Activated T-cell treated with anti-CD3 and anti-CD28 coated beads for 48 hours (primary cell): ENCODE results near the gene SPRR2D.
"Not testable (repeated sequence)": the region's sequence is repeated elsewhere in the genome, so short reads cannot be mapped to it uniquely, and the experiment has no call there.

Source experiments
- DNase-seq: peaks from one replicate; pipeline ENCODE4 v3.0.0-alpha.2; 2020; ENCODE audit warnings: low read depth

The SPRR2D gene

DNA sequence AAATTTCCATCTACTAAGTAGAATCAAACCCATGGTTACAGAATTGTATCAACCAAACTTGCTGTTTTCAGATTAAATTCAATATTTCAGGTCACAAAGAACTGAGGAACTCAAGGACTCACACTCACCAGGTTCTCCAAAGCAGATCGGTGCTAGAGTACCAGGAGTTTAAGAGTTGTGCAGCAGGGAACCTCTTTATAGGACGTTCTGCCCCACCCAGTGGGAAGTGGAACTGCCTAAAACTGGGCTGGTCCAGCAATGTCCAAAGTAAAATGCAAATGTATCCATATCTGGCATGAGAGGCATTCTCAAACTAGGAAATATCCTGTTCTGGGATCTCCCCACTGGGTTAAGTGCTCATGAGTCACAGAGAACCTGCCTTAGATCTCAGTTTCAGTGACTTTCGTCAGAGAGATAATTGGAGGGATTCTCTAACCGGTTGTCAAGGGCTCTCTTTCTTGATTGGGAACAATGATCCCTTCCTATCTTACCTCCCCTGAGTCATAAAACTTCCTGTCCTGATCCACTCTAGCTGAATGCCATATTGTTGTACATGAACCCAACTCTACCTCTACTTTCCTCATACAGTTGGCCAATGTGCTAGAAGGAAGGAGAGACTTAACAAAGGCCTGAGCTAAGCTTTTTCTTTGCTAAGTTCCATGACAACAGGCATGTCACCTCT, at the start of gene SPRR2D:
Gene SPRR2D (minus strand): TSS at position 171 of the 682 bp plus-strand sequence. CDS start 774 bp downstream, outside the sequence.
- DNase-seq, result no peak

GRCh38 chr1:153087652-153088051, 46.7 kb upstream of the SPRR2D start:
- no peak for DNase-seq

DNA sequence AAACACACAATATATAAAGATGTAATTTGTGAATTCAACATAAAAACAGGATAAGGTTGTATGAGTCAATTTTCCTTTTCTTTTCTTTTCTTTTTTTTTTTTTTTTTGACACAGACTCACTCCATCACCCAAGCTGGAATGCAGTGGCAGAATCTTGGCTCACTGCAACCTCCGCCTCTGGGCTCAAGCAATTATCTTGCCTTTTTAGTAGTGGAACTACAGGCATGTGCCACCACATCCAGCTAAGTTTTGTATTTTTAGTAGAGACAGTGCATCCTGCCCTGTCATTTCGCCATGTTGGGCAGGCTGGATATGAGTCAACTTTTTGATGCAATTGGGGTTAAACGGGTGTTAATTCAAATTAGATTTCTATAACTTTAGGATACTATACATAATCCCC, 40.8 kb upstream of the SPRR2D start:
- DNase-seq, result no peak

DNA sequence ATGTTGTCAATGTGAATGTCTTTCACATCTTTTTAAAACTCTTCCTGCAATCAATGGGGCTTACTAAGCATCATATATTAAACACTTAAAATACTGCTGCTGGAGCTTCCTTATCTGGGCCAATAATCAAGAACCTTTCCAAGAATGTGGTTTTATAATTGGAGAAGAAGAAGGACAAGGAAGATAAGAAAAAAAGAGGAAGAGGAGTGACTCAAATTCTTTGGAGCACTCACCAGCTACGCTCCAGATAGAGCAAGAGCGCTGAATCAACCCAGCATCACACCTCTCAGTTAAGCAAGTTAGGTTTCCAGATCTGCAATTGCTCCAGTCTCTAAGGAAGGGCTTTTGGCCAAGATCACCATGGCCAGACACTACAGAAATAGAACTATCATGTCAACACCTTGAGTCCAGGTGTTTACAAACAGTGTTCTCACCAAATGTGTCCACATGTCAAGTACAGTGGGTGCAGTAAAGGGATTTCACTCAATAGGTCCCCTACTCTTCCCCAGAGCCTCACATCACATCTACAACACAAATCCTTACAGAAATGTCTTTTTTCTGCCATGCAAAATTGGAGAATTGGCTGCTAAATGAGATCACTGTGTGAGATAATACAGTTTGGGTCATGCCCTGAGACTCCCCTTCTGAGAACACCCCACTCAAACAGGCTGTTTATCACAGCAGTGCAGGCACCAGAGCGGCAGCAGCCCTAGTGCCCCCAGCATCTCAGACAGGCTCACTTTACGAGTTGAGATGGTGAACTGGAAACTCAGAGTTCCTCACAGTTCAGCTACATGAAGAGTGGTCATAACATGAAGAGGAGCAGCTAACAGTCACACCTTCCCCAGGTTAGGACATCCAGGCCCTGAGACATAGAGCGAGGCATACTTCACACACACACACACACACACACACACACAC, 32.1 kb upstream of the SPRR2D start:
- no peak for DNase-seq

- DNase-seq, result no peak
Measured at GRCh38 chr1:153071511-153071910, 30.6 kb upstream of the SPRR2D start, which contains the start of gene SPRR2B. TSS of gene SPRR2B (minus strand) at chr1:153071611. CDS start at chr1:153070839, 772 bp downstream.

DNA sequence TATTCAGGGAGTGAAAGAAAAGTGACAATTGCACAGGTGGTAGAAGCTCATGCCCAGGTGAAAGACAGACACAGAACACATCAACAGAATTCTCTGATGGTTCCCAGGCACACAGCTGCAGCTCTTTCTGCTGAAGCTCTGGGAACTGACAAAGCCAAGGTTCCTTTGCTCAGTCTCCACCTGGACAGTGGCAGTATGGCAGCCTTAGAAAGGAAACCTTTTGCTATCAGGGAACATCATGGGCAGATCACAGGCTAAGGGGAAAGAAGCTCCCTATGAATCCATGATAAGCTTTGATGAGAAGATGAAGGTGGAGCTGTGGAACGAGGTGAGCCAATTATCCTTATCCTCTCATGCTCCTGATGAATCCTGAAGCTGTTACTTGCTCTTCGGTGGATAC, 29.3 kb upstream of the SPRR2D start:
- DNase-seq, result no peak

- DNase-seq, result no peak
Measured at GRCh38 chr1:153058826-153059784, 18.2 kb upstream of the SPRR2D start.

DNA sequence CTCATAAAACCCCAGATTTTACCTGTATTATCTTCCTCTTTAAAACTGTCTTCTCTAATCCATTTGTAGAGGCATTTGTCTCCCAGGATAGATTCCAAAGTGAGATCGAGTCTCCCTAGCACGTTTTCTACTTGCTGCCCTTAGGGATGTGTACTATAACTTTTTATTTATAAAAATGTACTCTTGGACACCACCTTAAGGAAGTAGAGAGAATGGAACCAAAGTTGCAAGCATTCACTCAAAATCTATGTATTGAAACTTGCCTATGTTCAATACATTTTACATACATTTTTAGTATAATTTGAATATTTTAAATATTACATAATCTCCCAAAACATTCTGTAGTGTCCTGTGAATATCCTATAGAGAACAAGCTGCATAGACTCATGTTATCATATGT, 17.2 kb upstream of the SPRR2D start:
- DNase-seq, result no peak

DNA sequence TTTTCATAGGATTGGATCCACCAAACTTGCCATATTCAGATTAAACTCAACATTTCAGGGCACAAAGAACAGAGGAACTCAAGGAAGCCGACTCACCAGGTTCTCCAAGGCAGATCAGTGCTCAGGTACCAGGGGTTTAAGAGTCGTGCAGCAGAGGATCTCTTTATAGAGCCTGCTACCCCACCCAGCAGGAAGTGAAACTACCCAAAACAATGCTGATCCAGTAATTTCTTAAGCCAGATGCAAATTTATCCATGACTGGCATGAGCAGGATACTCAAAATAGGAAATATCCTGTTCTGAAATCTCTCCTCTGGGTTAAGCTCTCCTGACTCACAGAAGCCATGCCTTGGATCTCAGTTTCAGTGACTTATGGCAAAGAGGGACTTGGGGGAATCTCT, 16.5 kb upstream of the SPRR2D start, which contains the start of gene SPRR2A:
Gene SPRR2A (minus strand): TSS at position 138 of the 400 bp plus-strand sequence. CDS start 777 bp downstream, outside the sequence.
- DNase-seq, result no peak

- DNase-seq, result not testable (repeated sequence)
Measured at GRCh38 chr1:153056111-153056510, 15.2 kb upstream of the SPRR2D start.

- no peak for DNase-seq
Measured at GRCh38 chr1:153049211-153049610, 8.3 kb upstream of the SPRR2D start.

DNA sequence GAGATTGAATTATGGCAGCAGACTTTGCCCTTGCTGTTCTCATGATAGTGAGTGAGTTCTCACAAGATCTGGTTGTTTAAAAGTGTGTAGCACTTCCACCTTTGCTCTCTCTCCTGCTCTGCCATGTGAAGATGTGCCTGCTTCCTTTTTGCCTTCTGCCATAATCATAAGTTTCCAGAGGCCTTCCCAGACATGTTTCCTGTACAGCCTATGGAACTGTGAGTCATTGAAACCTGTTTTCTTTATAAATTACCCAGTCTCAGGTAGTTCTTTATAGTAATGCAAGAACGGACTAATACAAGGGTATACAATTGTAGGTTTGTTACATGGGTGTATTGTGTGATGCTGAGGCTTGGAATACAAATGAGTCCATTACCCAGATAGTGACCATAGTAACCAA, 5.7 kb downstream of the SPRR2D start:
- no peak for DNase-seq

- no peak for DNase-seq
Measured at GRCh38 chr1:153032677-153033308, 8.1 kb downstream of the SPRR2D start.

DNA sequence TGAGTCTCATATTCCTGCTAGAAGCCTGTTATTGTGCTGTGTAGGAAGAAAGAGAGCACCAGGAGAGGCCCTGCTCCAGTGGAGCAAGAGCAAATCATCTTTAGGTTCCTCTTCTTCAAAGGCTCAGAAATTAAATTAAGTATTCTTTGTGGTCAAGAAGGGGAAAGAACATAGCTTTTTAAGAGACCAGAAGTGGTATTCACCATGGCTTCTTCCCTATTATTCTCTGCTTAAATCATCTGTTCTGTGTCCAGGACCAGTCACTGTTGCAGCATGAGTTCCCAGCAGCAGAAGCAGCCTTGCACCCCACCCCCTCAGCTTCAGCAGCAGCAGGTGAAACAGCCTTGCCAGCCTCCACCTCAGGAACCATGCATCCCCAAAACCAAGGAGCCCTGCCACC, 8.8 kb downstream of the SPRR2D start:
- DNase-seq, result no peak

DNA sequence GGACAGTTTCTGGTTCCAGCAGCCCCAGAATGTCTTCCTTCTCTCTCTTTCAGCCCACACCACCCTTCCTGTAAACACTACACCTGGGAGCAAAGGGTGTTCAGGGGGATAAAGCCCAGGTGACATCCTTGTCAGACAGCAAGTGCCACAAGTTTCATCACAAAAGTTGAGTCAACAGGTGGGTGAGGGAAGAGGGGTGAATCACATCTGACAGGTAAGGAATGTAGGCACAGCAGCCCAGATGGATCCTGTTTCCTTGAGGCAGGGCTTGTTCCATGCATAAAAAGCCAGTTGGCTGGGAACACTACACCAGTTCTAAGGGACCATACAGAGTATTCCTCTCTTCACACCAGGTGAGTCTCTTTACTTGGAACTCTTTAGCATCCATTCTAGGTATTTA, 10.0 kb downstream of the SPRR2D start, which contains the start of gene SPRR1B:
Gene SPRR1B (plus strand): TSS at position 309 of the 400 bp plus-strand sequence. CDS start 1,143 bp downstream, outside the sequence.
- no peak for DNase-seq

DNA sequence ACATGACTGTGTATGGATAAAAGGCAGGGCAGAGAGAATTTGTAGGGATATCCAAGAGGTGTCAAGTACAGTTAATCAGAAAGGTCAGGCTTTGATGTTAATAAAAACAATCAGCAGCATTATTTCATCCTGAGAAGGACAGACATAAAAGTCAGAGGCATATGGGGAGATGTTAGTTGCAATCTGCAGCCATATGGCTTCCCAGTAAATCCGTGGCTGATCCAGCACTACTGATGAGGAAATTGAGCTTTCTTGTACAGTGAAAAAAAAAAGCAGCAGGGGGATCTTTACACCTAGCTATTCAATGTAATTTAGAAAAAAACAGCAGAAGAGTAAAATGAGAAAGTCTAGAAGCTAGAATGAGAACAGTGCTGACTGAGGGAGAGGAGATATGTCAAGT, 12.2 kb downstream of the SPRR2D start:
- DNase-seq, result no peak

DNA sequence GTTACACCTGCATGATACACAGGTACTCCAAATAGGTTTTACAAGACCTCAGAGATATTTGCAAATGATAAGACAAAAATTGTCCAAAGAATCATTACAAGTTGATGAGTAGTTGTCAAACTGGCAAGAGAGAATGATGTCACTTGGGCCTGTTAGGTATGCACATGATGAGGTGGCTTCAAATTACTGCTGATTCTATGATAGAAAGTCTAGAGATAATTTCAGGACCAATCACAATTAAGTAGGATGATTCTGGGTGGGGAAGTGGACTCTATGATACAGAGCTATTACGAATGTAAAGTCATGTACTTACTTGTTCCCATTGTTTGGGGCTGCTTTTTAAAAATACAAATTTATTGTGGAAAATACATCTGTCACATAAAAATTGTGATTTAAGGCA, 15.1 kb downstream of the SPRR2D start:
- no peak for DNase-seq

- no peak for DNase-seq
Measured at GRCh38 chr1:153024413-153024812, 16.5 kb downstream of the SPRR2D start.

DNA sequence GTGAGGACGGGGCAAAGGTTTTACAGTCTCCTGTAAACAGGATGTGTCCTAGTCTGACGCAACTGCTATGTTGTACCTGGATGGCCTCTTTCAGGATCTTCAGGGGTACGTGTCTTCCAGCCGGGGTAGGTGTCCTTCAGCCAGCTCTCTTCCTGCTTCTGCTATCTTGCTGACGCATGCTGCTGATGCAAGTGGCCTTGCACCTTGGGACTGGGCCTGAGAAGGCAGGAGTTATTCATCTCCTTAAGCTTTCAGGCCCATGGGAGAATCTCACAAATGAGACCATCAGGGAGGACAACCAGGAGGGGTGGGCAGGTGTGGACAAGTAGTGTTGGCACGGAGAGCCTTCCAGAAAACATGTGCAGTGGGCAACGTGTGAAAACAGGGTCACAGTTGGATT, 17.8 kb downstream of the SPRR2D start:
- no peak for DNase-seq

DNA sequence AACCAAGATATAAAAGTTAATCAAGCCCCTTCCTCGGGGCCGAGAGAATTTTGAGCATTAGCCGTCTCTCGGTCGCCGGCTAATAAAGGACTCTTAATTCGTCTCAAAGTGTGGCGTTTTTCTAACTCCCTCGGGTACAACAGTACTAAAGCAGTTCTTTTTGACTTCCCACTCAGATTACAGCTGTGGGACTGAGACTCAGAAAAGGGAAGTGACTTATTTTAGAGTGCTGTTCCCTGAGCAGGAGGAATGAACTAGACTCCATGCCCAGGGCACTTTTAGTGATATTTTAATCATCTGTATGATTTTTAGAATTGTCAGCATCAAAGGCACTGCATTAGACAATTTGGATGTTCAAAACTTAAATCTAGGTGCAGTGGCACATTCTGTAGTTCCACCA, 18.6 kb downstream of the SPRR2D start:
- DNase-seq, result not testable (repeated sequence)

GRCh38 chr1:153021829-153022228, 19.1 kb downstream of the SPRR2D start:
- not testable (repeated sequence) for DNase-seq
